ENCODE data around the gene SLC22A24. TPM values are rescaled to one million over a fixed set of nuclear protein-coding genes. Genes with fewer than 3 reads are reported as not detected.

The SLC22A24 gene
- total and polyA plus RNA-seq, 8 donors, result not detected

- intact Hi-C loops (cut with DNase I; ENCODE audit: low total_unique reads), result no loop called here
- Histone ChIP-seq H3K4me1 (no peaks in the 10 kb centered on the region), H3K4me3 (no peak overlapping the region), H3K9me3 (no peaks in the 10 kb centered on the region), H3K27me3 (peaks cover 0 to 24% (median 0%) of the 10 kb centered on the region in 3 donors), H3K27ac (no peak overlapping the region), H3K36me3 (no peaks in the 10 kb centered on the region)
- WGBS, 5 donors, result 77 to 91% (median 86%) methylated on average over 4 of the region's 4 CpGs
- no peak for DNase-seq
- TF ChIP-seq POLR2AphosphoS5 (IDR thresholded peaks at IDR 0.05) (no peak), EP300 (IDR thresholded peaks at IDR 0.05) (no peak), CTCF (IDR thresholded peaks at IDR 0.05) (no peak), POLR2A (IDR thresholded peaks at IDR 0.05) (no peak)
Measured at GRCh38 chr11:63165706-63166310, 21.8 kb upstream of the SLC22A24 start.

GRCh38 chr11:63155794-63156193 is 11.8 kb upstream of the SLC22A24 start:
- Histone ChIP-seq H3K27me3 (no peaks in the 10 kb centered on the region), H3K36me3 (no peaks in the 10 kb centered on the region), H3K9me3 (peaks cover 0 to 16% (median 10%) of the 10 kb centered on the region in 4 donors), H3K4me1 (no peaks in the 10 kb centered on the region), H3K4me3 (no peak overlapping the region), H3K27ac (no peak overlapping the region)
- TF ChIP-seq EP300 (IDR thresholded peaks at IDR 0.05) (no peak), CTCF (IDR thresholded peaks at IDR 0.05) (no peak), POLR2AphosphoS5 (IDR thresholded peaks at IDR 0.05) (no peak), POLR2A (IDR thresholded peaks at IDR 0.05) (no peak)
- intact Hi-C loops (cut with DNase I; ENCODE audit: low total_unique reads), result no loop called here
- WGBS, 5 donors, result 59 to 90% (median 85%) methylated on average over 1 of the region's 1 CpG
- no peak for DNase-seq

- intact Hi-C loops (cut with DNase I; ENCODE audit: low total_unique reads), result no loop called here
- Histone ChIP-seq H3K27ac (no peak overlapping the region), H3K9me3 (no peaks in the 10 kb centered on the region), H3K27me3 (peaks cover 0 to 6% (median 0%) of the 10 kb centered on the region in 3 donors), H3K36me3 (no peaks in the 10 kb centered on the region), H3K4me1 (no peaks in the 10 kb centered on the region), H3K4me3 (no peak overlapping the region)
- 83 to 95% (median 86%) methylated on average over 2 of the region's 2 CpGs for WGBS, 5 donors
- no peak for DNase-seq
- no peak for TF ChIP-seq EP300 (IDR thresholded peaks at IDR 0.05)
Measured at GRCh38 chr11:63146581-63146980, 2.6 kb upstream of the SLC22A24 start.

- DNase-seq, result no peak
- peaks cover 0 to 6% (median 0%) of the 10 kb centered on the region in 3 donors for H3K27me3 ChIP-seq
- no peaks in the 10 kb centered on the region for H3K9me3 ChIP-seq
- no peak for TF ChIP-seq POLR2A (IDR thresholded peaks at IDR 0.05)
- H3K4me1 ChIP-seq, result no peaks in the 10 kb centered on the region
- 33 to 56% (median 45%) methylated on average over 3 of the region's 3 CpGs for WGBS, 5 donors
- intact Hi-C loops (cut with DNase I; ENCODE audit: low total_unique reads), result no loop called here
- no peak overlapping the region for H3K4me3 ChIP-seq
- no peaks in the 10 kb centered on the region for H3K36me3 ChIP-seq
- no peak overlapping the region for H3K27ac ChIP-seq
Measured at GRCh38 chr11:63142459-63142858, 1.6 kb downstream of the SLC22A24 start.

- TF ChIP-seq CTCF (IDR thresholded peaks at IDR 0.05), result no peak
- TF ChIP-seq EP300 (IDR thresholded peaks at IDR 0.05), result no peak
- TF ChIP-seq POLR2AphosphoS5 (IDR thresholded peaks at IDR 0.05), result no peak
- no peak for TF ChIP-seq POLR2A (IDR thresholded peaks at IDR 0.05)
- no peaks in the 10 kb centered on the region for H3K9me3 ChIP-seq
- H3K4me1 ChIP-seq, result no peaks in the 10 kb centered on the region
- no peak overlapping the region for H3K27ac ChIP-seq
- H3K27me3 ChIP-seq, result peaks cover 0 to 11% (median 0%) of the 10 kb centered on the region in 3 donors
- intact Hi-C loops (cut with DNase I; ENCODE audit: low total_unique reads), result no loop called here
- 41 to 59% (median 54%) methylated on average over 5 to 7 of the region's 7 CpGs for WGBS, 5 donors
- no peaks in the 10 kb centered on the region for H3K36me3 ChIP-seq
- no peak overlapping the region for H3K4me3 ChIP-seq
- no peak for DNase-seq
Measured at GRCh38 chr11:63132985-63133775, 10.8 kb downstream of the SLC22A24 start.

All from stomach (tissue), 9 donors.